GM13977 (cell line): Measurements from ENCODE around the gene RNASE1.

Source experiments
- DNase-seq: peaks from one replicate; pipeline ENCODE4 v3.0.0; 2012; ENCODE audit warnings: low spot score
- in situ Hi-C: fragments of 300-500 bp; cut with MboI; formaldehyde crosslinking; loops from one replicate; pipeline ENCODE4 v1.12.0; 2022; ENCODE audit warnings: low sequenced_read_pairs, low pct_unique_long_range_greater_than_20kb, mixed read lengths, inconsistent platforms; ENCODE audit not compliant: unreplicated experiment
- TF ChIP-seq, protein P1 (sequence below): IDR thresholded peaks from 2 replicates; pipeline ENCODE4 v1.5.1; 2012; ENCODE audit warnings: mild to moderate bottlenecking, control low read depth; ENCODE audit not compliant: insufficient read depth; ENCODE audit errors: extremely low read depth, missing control alignments

The RNASE1 gene

DNA sequence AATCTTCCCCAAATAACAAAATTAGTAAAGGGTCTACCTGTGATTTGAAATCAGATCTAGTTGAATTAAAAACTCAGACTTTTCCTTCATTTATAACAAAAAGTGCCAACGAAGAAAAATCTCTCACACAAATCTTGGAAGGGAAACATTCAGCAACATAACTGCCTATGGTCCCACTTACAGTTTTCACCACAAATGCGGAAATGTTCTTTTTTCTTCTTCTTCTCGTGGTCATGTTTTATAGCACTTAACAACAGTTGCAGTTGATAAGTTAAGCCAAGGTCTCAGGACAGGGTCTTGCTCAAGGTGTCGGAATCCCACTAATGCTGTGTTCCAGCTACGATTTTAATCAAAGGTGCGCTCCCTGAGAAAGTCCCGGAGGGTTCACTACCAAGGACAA is 11.5 kb downstream of the RNASE1 start:
- no peak for DNase-seq
- TF ChIP-seq, protein P1, sequence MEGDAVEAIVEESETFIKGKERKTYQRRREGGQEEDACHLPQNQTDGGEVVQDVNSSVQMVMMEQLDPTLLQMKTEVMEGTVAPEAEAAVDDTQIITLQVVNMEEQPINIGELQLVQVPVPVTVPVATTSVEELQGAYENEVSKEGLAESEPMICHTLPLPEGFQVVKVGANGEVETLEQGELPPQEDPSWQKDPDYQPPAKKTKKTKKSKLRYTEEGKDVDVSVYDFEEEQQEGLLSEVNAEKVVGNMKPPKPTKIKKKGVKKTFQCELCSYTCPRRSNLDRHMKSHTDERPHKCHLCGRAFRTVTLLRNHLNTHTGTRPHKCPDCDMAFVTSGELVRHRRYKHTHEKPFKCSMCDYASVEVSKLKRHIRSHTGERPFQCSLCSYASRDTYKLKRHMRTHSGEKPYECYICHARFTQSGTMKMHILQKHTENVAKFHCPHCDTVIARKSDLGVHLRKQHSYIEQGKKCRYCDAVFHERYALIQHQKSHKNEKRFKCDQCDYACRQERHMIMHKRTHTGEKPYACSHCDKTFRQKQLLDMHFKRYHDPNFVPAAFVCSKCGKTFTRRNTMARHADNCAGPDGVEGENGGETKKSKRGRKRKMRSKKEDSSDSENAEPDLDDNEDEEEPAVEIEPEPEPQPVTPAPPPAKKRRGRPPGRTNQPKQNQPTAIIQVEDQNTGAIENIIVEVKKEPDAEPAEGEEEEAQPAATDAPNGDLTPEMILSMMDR: no peak
- in situ Hi-C loops: no loop called here

DNA sequence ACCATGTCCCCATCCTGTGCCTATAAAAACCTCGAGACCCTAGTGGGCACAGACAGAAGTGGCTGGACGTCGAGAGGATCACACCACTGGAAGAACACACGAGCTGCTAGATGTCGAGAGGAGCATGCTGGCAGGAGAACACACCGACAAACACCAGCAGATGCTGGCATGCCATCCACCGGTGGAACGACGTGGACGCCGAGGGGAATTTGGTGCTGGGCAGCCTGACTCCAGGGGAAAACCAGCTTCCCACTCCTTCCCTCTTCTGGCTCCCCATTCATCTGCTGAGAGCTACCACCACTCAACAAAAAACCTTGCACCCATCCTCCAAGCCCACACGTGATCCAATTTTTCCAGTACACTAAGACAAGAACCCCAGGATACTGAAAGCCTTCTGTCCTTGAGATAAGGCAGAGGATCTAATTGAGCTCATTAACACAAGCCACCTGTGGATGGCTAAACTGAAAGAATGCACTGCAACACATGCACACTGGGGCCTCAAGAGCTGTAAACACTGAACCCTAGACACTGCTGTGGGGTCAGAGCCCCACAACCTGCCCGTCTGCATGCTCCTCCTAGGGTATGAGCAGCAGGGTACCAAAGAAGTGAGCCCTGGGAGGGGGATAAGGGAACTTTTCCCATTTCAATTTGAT is 12.1 kb downstream of the RNASE1 start:
- in situ Hi-C loops: no loop called here
- TF ChIP-seq, protein P1: no peak
- no peak for DNase-seq

DNA sequence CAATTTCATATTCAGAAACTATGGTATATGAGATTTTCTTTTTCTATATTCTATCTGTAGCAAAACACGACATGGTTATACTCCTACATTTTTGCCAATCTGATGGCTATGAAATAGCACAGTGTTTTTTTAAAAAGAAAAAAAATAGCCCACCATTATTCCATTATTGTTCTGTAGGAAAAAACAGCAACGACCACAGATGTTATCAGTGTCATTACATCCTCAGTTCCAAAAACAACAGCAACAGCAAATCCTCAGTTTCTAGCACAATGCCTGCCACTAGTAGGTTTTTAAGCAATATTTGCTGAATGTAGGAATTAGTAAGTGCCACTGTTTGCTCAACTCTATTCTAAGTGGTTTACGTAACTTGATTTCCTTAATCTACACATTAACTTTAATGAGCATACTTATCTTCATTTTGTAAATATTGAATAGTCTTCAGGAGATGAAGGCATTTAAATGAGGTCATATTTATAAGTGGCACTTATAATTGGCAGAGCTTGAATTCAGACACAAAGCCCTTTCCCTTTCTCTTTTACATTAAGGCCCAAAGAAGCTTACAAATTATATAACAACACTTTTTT is 13.3 kb downstream of the RNASE1 start:
- in situ Hi-C loops: no loop called here

DNA sequence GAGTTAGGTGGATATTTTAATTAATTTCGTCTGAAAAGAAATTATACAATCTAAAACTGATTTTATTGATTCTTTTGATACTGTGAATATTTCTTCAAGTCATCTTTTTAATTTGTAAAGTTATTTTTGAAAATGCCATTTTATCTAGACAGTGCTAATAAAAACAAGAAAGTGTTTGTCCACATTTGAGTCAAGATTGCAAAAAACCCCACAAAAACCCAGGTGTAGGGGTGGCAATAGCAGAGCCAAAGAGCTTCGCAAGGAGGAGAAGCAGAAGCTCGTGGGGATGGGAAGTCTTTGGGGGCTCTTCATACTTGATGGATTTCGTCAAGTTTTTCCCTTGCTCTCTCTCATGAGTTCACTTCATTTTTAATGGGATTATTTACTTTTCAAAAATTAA is 15.6 kb downstream of the RNASE1 start:
- TF ChIP-seq, protein P1: no peak
- DNase-seq: no peak
- in situ Hi-C loops: no loop called here

More for the DNA sequence above, 13.3 kb downstream of the RNASE1 start:
- no peak for DNase-seq
- TF ChIP-seq, protein P1: no peak

DNA sequence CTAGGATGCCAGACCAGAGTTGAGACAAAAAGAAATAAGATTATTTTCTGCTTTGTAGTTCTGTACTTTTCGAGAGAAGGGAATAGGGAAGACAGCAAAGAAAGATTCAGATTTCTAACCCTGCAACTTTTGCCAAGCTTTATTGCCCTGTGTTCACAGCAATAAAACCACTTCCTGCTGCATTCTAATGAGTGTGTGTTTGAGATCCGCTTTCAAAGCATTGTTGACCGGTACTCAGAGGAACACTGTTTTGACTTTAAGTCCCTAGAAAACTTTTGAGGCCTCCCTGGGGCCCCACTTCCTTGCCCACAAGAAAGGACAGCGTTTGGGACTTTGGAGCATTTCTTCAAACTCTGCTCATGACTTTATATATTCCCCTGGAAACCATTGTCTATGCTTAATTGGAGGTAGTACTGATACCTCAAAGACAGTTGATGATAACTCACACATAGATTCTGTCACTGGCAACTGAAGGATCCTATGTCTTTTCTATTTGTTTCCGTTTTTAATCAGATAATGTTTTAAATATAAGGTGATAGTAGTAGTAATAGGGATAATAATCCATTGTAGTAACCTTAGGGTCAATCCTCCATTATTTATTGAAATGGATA is 20.3 kb downstream of the RNASE1 start:
- TF ChIP-seq, protein P1: no peak
- DNase-seq: peak; percentile 26
- in situ Hi-C loops: no loop called here

DNA sequence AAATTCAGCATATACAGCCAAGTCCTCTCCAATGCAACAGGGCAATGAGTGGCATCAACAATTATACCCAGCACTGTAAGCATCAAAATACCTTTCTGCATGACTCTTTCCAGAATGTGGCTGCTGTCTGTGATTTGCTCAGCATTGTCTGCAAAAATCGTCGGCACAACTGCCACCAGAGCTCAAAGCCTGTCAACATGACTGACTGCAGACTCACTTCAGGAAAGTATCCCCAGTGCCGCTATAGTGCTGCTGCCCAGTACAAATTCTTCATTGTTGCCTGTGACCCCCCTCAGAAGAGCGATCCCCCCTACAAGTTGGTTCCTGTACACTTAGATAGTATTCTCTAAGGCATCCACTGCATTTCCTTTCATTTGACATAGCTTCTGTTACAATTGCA is 20.8 kb downstream of the RNASE1 start:
- in situ Hi-C loops: no loop called here
- no peak for DNase-seq
- TF ChIP-seq, protein P1: no peak
